ENCODE results near the gene KCNE2. TPM values are rescaled to one million over a fixed set of nuclear protein-coding genes. Genes with fewer than 3 reads are reported as not detected.

KCNE2 gene, protein sequence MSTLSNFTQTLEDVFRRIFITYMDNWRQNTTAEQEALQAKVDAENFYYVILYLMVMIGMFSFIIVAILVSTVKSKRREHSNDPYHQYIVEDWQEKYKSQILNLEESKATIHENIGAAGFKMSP
- not detected in 2 replicates for total RNA-seq (2014; rRNA removed; shearing (Covaris generic))

DNA sequence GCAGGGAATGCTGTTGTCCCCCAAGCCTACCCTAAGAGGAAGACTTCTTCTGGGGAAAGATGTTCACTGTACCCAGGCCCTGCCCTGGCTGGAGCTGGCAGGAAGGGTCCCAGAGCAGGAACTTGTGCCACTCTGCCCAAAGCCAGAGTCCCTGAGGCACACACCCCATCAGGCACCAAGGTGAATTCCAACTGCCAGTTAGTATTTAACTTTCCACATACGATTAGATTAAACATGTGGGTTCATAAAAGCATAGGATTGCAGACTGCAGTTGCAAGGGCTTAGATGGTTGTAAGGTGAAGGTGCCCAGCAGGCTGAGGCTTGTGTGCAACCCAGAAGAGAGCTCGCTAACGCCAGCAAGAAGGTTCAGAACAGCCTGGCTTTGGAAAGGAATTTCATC lies at the start of gene KCNE2:
Gene KCNE2 (plus strand): TSS at position 274 of the 400 bp plus-strand sequence. CDS start 6,473 bp downstream, outside the sequence.
- no peak for DNase-seq (ENCODE audit: low spot score)

DNA sequence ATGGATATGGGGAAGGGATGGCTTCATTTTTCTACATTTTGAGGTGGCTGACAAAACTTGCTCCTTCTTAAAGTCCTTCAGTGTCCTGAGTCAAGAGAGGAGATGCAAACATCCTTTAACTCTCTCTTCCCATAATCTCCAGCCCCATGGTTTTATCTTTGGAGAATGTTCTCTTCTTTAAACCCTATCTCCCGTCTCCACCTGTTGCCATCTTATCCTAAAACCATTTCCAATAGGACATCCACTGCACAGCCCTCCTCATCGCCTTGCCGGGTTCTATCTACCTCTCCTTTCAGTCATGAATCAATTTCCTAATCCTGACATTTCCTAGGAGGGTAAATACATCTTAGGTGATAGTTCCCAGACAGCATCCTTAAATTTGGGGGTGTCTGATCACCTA lies 44.2 kb upstream of the KCNE2 start:
- no peak for DNase-seq (ENCODE audit: low spot score)

DNA sequence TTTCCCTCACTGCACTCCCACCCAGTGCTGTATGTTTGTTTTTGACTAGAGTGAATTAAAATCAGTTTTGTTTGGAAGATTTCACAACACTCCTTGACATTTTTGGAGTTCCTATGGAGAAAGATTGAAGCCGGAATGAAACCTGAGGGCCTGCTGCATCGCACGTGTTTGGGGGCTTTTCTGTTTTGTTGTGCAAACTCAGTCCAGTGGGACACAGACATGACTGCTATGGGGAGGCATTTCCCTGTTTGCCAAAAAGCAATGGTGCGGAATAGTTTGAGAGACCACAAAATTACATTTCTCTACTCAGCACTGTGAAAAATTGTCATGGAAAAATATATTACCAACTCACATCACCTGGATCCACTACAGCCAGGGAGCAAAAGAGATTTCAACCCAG lies 43.8 kb upstream of the KCNE2 start:
- DNase-seq (ENCODE audit: low spot score), result no peak

DNA sequence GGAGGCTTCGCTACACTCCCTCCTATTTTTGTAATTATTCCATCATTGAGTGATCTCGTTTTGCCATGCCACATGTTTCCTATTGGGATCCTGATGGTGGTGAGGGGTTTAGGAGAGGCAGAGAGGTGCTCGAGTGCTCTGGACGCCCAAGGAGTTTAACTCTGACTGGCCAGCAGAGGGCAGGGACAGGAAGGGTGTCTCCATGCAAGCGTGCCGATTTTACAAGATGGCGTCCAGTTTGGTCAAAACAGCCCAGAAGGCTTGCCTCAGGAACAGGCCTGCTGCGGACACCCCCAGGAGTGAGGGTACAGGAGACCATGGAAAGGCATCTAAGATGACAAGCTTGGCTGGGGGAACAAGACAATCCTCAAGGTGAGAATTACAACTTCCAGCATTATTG lies 33.8 kb upstream of the KCNE2 start:
- DNase-seq (ENCODE audit: low spot score), result no peak

DNA sequence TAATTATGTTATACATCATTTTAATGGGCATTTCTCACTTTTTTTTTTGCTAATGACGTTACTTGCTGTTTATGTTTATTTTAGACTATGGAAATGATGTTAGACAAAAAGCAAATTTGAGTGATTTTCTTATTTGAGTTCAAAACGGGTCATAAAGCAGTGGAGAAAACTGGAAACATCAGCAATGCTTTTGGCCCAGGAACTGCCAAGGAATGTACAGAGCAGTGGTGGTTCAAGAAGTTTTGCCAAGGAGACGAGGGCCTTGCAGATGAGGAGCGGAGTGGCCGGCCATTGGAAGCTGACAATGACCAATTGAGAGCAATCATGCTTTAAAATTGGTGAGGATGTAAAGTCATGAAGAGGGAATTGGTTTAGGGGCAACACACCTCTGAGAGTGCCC lies 32.1 kb upstream of the KCNE2 start:
- no peak for DNase-seq (ENCODE audit: low spot score)

DNA sequence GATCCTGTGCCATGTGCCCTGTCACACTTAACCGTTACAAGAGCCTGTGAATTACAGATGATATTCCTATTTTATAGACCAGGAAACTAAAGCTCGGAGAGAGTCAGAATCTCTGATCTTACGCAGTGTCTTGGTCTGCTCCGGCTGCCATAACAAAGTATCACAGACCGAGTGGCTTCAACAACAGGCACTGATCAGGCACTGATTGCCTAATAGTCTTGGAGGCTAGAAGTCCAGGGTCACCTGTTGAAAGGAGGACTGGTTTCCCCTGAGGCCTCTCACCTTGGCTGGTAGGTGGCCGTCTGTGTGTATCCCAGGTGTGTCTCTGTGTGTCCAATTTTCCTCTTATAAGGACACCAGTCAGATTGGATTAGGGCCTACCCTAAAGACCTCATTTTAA lies 31.5 kb upstream of the KCNE2 start:
- no peak for DNase-seq (ENCODE audit: low spot score)

DNA sequence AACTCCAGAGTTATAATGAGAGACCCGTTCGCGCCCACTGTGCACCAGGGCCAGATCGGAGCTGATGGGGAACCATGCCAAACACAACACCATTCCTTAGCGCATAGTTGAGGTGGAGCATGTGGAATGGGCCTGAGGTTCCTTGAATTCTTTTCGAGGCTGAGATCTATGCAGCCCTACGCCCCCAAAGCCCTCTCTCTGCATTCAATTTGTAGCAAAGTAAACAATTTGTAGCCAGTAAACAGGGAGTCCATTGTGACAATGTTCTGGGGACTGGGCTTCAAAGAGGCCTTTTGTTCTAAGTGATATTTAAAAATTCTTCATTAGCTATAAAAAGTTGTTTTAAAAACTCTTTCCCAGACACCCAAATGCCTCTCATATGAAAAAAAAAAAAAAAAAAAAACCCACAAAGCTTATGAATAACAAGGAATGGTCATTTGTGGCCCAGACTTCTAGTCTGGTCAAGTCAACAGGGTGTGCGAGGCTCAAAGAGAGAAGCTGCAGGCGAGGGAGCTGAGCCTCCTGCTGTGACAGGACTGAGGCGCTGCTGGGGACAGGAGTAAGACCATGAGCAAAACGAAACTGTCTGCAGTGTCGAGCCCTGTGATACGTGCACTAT lies 30.6 kb upstream of the KCNE2 start:
- peak; percentile 74 for DNase-seq (ENCODE audit: low spot score)

DNA sequence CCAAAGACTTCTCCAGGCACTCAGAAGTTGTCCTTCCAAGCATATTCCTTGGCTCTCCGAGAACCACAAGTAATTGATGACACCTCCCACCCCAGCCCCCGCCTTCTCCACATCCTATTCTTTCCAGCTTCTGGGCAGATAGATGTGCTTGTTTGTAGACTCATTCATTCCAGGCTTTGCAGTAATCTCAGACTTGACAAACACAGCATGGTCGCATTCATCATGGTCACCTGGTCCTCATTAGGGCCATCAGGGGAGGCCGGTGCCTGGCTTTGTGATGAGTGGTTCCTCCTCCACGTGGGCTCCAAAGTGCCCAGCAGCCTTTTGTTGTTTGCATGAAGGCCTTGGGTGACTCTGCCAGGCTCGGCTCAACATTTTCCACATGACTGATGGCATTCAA lies 28.5 kb upstream of the KCNE2 start:
- DNase-seq (ENCODE audit: low spot score), result no peak

DNA sequence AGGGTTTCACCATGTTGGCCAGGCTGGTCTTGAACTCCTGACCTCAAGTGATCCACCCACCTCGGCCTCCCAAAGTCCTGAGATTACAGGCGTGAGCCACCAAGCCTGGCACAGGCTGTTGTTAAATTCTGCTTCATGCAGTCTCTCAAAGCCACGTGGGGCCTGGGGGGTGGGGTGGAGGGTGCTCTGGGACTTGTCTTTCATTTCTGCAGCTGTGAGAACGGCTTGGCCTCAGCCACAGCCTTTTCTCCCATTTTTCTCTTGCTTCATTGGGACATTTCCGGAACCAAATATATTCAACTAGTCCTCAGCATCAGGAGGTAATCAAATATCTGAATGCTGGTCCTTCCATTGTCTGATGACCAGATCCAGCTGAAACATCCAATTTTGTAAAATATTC lies 27.6 kb upstream of the KCNE2 start:
- DNase-seq (ENCODE audit: low spot score), result peak; percentile 33

DNA sequence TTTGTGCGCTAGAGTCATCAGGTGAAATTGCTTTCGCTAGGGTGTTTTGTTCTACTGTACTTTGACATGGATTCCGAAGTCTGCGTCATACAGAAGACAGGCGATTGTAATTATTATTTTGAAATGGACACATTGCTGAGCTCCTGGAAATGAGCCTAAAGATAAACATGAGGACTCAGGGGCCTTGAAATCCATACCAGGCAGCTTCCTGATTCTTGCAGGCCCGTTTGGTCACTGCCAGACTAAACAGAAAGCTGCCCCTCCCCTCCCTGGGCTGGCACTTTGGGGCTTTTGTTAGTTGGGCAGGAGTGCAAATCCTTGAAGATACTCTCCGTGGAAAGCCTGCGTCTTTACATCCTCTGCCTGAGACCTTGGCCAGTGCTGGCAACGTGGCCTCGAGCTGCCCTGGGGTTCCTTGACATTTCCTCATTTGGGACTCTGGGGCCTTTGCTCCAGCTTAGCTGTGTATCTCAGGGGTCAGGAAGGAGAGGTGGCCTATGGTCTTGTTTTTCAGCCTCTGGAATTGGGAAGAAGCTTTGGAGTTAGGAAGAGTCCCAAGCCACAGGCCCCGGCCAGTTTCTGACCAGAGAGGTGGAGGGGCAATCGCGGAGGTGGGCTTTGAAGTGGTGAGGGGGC lies 26.9 kb upstream of the KCNE2 start:
- DNase-seq (ENCODE audit: low spot score), result peak; percentile 83

DNA sequence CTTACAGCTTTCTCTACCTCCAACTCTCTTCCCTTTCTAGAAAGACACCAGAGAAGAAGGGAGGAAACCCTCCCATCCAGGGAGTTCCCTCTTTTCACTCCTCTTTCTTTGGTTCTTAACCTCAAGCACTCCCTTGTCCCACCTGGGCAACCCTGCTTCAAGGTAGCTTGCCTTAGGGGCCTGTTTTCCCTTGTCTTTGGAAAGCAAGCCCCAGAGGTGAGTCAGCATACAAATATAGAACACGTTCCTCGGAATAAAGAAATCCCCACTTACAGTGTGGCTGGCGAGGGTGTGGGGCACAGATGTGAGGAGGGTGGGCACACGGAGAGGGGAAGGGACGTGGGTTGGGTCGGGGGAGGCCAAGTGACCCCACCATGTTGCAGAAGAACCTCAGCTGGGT lies 26.1 kb upstream of the KCNE2 start:
- no peak for DNase-seq (ENCODE audit: low spot score)

DNA sequence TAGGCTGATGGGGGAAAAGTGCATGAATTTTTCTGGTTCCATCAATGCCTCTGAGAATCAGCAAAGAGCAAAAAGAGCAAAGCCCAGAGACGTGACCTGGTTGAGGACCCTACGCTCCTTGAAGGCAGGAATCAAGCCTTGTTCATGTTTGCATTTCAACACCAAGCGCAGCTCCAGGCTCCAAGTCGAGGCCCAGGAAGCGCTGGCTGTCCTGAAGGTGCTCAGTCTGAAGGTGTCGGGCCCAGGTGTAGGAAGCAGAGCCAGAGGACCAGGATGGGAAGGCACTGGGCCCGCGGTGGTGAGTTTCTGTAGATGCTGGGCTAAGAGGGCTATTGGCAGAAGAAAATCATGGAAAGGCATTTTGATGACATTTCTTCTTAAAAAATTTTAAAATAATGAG lies 25.6 kb upstream of the KCNE2 start:
- DNase-seq (ENCODE audit: low spot score), result no peak

DNA sequence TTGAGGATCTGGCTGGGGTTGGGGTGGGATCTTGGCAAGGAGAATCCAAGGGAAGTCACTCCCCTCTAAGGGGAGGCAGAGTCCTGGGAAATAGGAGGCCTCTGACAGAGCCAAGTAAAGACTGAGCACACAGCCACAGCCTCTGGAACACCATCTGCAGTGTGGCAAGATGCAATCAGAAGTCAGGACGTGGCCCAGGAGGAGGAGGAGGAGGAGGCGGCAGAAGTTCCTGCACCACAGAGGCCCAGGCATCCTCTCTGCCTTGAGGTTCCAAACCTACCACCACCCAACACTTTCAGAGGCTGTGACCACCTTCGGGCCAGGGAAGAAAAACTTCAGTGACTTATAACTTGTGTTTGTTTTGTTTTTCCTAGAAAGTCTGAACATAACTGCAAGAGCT lies 23.7 kb upstream of the KCNE2 start:
- DNase-seq (ENCODE audit: low spot score), result no peak

DNA sequence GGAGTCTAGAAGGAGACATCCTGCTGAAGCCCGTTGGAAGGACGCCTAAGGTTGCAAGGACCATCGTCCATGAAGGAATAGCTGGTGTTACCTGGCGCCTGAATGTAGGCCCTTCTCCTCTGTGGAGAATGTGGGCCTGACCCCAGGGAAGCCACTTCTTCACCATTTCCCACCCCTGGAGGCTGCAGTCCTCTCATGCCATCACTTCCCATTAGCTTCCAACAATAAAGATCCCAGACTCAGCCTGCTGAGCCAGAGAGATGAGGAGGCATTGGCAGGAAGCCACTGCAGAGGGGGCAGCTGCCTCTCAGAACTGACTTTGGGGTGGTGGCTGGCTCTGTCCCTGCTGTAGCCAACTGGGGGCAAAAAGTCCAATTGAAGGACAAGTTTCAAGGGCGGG lies 21.3 kb upstream of the KCNE2 start:
- no peak for DNase-seq (ENCODE audit: low spot score)

DNA sequence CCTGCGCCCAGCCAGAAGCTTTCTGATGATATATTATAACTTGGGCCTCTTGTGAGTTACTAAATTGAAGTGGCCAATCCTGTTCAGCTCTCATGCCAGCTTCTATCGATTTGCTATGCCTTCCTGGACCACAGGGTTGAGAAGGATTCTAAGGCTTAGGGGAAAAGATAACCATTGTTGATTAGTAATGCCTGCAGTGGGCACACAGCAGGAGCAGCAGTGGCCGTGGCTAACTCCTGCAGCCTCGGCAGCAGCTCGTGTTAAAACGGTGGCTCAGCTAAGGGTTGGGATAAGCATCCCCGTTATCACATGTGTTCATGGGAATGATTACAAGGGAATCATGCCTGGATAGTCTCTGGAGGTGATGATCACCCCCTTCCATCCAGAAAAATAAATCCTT lies 20.5 kb upstream of the KCNE2 start:
- DNase-seq (ENCODE audit: low spot score), result no peak

DNA sequence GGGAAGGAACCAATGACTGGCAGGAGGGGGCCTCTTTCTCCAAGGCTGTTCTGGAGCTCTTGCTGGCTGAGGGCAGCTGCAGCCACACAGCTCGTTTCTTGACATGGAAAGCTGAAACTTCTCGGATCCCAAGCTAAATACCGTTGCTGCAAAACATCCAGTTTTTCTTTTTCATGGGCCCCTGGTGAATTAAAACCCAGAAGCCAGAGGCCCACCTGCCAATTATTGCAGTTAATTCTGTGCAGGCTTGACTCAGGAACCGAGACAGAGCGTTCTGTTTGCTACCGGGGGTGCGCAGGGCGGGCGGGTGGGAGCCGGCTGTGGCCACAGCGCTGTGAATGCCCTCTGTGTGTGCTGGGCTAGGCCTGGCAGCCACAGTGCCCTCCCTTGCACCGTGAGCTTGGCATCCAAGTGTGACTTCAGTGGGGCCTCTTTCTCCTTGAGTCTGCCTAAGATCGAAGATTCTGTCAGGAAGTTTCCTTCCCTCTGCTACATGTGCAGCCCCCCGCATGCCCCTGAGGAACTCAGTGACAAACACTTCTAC lies 19.9 kb upstream of the KCNE2 start:
- DNase-seq (ENCODE audit: low spot score), result no peak

DNA sequence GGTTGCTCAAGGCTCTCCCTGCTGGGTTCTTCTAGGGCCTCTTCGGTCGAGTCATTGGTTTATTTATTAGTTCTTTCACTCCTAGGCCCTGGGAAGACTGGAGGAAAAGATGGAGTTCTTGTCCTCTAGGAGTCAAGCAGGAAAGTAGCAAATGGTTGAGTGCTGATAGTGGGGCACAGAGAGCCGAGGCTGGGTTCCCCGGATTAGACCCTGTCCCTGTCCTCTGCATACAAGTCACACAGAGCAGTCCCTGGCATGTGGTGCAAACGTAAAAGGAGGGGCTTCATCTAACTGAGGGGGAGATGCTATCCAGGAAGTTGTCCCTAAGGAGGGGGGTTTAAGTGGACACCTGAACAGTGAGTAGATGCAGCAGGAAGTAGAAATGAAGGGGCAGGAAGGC lies 19.2 kb upstream of the KCNE2 start:
- no peak for DNase-seq (ENCODE audit: low spot score)

DNA sequence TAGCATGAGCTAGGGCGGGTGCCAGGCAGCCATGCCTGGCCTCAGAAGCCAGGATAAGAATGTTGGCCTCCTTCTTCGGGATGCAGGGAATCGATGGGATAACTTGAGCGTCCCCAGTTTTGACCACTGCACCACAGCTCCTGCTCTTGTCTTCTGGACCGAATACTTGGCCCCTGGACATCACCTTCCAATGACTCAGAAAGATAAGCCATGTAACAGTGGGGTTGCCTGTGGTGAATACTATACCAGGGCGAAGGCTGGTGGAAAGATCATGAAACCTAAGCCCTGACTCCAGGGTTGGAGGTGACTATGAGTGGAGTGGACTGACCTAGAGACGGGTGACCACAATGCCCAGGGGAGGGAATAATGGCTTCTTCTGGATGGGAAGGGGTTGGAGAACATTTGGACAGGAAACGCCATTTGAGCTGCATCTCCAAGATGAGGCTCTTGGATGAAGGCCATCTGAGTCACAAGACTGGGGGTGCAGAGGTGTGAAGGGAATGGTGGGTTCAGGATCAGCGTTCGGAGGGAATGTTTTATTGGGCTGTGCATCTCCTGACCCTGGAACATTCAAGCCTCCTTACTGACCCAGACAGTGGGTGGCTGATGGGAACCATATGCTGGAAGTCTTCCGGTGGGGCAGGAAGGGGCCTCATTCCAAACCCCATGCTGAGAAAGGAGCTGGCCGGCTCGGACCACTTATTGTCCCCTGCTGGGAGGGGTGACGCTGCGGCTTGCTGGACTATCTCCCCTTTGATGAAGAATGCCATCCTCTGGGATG lies 18.5 kb upstream of the KCNE2 start:
- no peak for DNase-seq (ENCODE audit: low spot score)

DNA sequence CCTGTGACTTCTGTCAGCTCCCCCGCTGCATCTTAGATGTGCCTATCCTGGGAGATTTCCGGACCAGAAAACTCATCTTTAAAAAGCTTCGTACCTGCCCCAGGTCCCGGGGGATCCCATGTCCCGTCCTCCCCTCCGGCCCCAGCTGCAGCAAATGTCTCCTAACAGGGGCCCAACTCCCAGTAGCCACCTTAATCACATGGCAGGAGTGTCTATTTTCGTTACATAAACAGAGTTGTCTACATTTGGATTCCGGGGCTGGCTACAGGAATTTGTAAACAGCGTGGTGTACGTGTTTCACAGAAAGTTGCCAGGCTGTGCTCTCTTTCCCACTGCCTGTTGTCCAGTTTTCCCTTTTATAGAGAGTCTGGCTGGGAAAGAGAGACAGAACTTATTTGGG lies 17.9 kb upstream of the KCNE2 start:
- DNase-seq (ENCODE audit: low spot score), result peak; percentile 77

DNA sequence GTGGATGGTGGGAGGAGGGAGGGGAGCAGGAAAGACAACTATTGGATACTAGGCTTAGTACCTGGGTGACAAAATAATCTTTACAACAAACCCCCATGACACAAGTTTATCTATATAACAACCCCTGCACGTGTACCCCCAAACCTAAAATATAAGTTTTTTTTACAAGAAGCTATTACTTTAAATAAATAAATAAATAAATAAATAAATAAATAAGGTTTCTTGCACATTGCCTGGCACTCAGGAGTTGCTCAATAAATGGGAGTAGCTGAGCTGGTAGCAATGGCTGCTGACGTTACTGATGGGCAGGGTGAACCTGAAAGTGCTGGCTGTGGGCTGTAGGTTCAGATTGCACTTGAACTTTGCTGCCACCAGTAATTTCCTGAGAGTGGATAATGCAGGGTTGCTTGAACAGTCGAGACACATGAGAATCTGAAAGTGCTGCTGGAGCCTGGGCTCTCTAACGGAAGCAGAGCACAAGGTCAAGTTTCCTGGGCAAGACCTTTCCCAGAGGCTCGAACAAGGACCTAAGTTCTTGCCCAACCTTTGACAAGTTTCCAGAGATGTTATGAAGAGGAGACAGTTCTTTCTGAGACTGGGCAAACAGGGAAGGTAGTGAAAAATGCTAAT lies 14.8 kb upstream of the KCNE2 start:
- no peak for DNase-seq (ENCODE audit: low spot score)

DNA sequence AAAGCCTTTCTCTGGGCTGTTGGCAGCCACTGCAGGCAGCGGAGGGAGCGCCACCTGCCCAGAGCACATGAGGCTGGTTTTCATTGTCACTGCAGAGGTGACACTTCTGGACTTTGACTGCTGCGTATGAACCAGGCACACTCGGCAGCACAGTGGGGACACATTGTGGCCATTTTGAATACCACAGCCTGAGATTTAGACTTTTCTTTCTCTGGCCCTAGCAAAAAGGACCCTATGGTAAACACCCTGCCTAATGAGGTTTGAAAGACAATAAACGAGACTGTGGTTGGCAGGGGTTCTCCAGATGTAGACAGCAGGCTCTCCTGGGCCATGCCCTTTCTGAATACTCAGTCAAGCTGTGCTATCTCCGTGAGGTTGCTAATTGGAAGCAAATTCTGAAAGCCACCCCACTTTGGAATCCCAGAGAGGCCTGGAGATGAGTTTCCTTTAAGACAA lies 12.0 kb upstream of the KCNE2 start:
- peak; percentile 76 for DNase-seq (ENCODE audit: low spot score)

DNA sequence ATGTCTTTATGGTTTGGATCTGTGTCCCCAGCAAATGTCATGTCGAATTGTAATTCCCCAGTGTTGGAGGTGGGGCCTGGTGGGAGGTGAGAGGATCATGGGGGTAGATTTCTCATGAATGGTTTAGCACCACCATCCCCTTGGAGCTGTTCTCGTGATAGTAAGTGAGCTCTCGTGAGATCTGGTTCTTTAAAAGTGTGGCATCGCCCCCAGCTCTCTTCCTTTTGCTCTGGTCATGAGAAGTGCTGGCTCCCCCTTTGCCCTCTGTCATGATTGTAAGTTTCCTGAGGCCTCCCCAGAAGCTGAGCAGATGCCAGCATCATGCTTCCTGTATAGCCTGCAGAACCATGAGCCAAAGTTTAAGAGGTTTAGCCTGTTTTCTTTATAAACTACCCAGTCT lies 11.2 kb upstream of the KCNE2 start:
- no peak for DNase-seq (ENCODE audit: low spot score)
